PC-9 (cell line): ENCODE measurements around the gene SLC30A10. TPM values are rescaled to one million over a fixed set of nuclear protein-coding genes. Genes with fewer than 3 reads are reported as not detected.

Experiments used
- BruUV-seq: library from RNA; stranded (reverse); fragments of 400-500 nt; replicated peaks from 2 replicates; lab custom pipeline; 2021; lab: Mats Ljungman, UMichigan
- CTCF ChIA-PET: fragments of 300-600 bp; sonication (Branson Sonifier 250); formaldehyde crosslinking; loops from one replicate; lab custom pipeline; 2022; ENCODE audit warnings: antibody characterized with exemption; lab: Charles Lee
- POLR2A ChIA-PET: fragments of 300-600 bp; sonication (Branson Sonifier 250); formaldehyde crosslinking; loops from one replicate; lab custom pipeline; 2022; ENCODE audit warnings: antibody characterized with exemption; ENCODE audit not compliant: unreplicated experiment; lab: Charles Lee
- DNase-seq, 2 experiments: peaks; one replicate each; pipeline versions ENCODE4 v3.0.0 to v3.0.0-alpha.2; 2015 to 2022; ENCODE audit warnings: mixed read lengths in 1 of 2
- H2AFZ ChIP-seq: fragments of 200-600 bp; sonication (generic); 2 replicates; pipeline ENCODE4 v1.8.1; 2017; ENCODE audit warnings: antibody characterized with exemption
- H3F3A ChIP-seq: fragments of 200-600 bp; sonication (generic); 2 replicates; pipeline ENCODE4 v1.8.1; 2017; ENCODE audit warnings: antibody characterized with exemption, mild to moderate bottlenecking, low read depth; ENCODE audit not compliant: insufficient read depth
- H3K27ac ChIP-seq: fragments of 200-600 bp; sonication (generic); 2 replicates; pipeline ENCODE4 v1.6.1; 2016; ENCODE audit warnings: mixed run types
- H3K27me3 ChIP-seq: fragments of 200-600 bp; sonication (generic); 2 replicates; pipeline ENCODE4 v1.6.1; 2016; ENCODE audit warnings: low read depth, mixed run types; ENCODE audit not compliant: insufficient read depth
- H3K36me3 ChIP-seq: fragments of 200-600 bp; sonication (generic); 2 replicates; pipeline ENCODE4 v1.6.1; 2016; ENCODE audit warnings: low read depth, mixed run types
- H3K4me1 ChIP-seq: fragments of 200-600 bp; sonication (generic); replicated peaks from 2 replicates; pipeline ENCODE4 v1.6.1; 2016; ENCODE audit warnings: mixed run types; ENCODE audit not compliant: insufficient read depth
- H3K4me2 ChIP-seq: fragments of 200-600 bp; sonication (generic); 2 replicates; pipeline ENCODE4 v1.6.1; 2017; ENCODE audit warnings: mixed run types
- H3K4me3 ChIP-seq: fragments of 200-600 bp; sonication (generic); 2 replicates; pipeline ENCODE4 v1.6.1; 2016; ENCODE audit warnings: mixed run types
- H3K79me2 ChIP-seq: fragments of 200-600 bp; sonication (generic); 2 replicates; pipeline ENCODE4 v1.6.1; 2017; ENCODE audit warnings: low read depth, mixed run types
- H3K9me2 ChIP-seq: fragments of 200-600 bp; sonication (generic); 2 replicates; pipeline ENCODE4 v1.8.1; 2017; ENCODE audit warnings: mild to moderate bottlenecking; ENCODE audit not compliant: insufficient read depth
- H3K9me3 ChIP-seq: fragments of 200-600 bp; sonication (generic); 2 replicates; pipeline ENCODE4 v1.8.1; 2016; ENCODE audit warnings: low read depth; ENCODE audit not compliant: insufficient read depth
- H4K20me1 ChIP-seq: fragments of 200-600 bp; sonication (generic); 2 replicates; pipeline ENCODE4 v1.8.1; 2017; ENCODE audit not compliant: insufficient read depth
- CTCF ChIP-seq: fragments of 200-600 bp; sonication (generic); conservative IDR thresholded peaks from 2 replicates; pipeline ENCODE4 v1.6.1; 2017; ENCODE audit warnings: mixed run types, antibody characterized with exemption, mild to moderate bottlenecking, moderate library complexity
- EZH2 ChIP-seq: fragments of 200-600 bp; sonication (generic); IDR thresholded peaks from 2 replicates; pipeline ENCODE4 v1.8.0; 2017; ENCODE audit warnings: antibody characterized with exemption, low read depth
- intact Hi-C: fragments of 100-400 bp; cut with micrococcal nuclease; formaldehyde crosslinking; loops from one replicate; pipeline ENCODE4 v1.10.0; 2022; ENCODE audit not compliant: unreplicated experiment
- total RNA-seq: library from RNA; stranded (reverse); gene quantifications from 2 replicates; pipeline ENCODE4 v1.2.3, GENCODE V29; 2021

Gene SLC30A10
- total RNA-seq, 1 experiment from 2014 or later, result not detected

DNA sequence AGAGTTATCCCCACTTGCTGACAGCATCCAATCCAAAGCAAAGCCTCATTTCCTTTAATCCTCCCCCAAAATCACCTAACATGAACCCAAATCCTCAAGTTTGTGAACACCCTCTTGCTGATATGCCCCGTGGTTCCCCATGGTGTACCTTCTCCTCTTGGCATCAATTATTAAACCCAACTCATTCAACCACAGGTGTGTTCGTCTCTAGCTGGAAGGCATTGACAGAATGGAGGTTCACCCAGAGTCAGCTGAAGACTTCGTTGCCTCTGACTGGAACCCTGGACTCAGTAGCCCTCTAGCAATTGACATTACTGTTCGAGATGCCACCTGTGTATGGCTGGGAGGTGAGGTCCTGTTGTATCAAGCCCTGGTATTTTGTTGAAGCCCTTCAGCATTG is 22.8 kb downstream of the SLC30A10 start:
- Histone ChIP-seq H4K20me1 (no peaks in the 10 kb centered on the region), H3K27ac (no peak overlapping the region), H3K36me3 (no peaks in the 10 kb centered on the region), H3K27me3 (no peaks in the 10 kb centered on the region), H3K4me3 (no peak overlapping the region), H3K4me1 (no peaks in the 10 kb centered on the region), H3K79me2 (no peaks in the 10 kb centered on the region), H3F3A (no peaks in the 10 kb centered on the region), H3K9me2 (no peaks in the 10 kb centered on the region), H2AFZ (0 out of 2 replicates have a peak overlapping the region, but pooled peaks have one; percentile 23), H3K9me3 (no peaks in the 10 kb centered on the region), H3K4me2 (no peak overlapping the region)
- ChIA-PET POLR2A (no interaction called here), CTCF (no interaction called here)
- no TSS peak for BruUV-seq
- no peak for DNase-seq
- intact Hi-C loops, result no loop called here
- TF ChIP-seq CTCF, result no peak
- TF ChIP-seq EZH2, result no peak

DNA sequence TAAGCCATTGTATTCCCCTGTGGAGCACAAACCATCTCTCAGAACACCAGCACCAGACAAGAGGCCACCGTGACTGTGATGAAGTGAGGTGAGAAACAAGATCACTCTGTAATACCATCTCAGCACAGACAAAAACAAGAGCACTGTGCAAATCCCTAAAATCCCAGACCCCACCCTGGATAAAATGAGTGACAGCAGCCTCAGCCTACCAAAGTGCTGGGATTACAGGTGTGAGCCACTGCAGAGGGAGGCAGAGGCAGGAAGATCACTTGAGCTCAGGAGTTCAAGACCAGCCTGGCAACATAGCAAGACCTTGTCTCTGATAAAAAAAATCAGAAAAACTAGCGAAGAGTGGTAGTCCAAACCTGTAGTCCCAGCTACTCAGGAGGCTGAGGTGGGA is 23.4 kb downstream of the SLC30A10 start:
- no peaks in the 10 kb centered on the region for H3K36me3 ChIP-seq
- BruUV-seq, result no TSS peak
- no peak overlapping the region for H2AFZ ChIP-seq
- no peaks in the 10 kb centered on the region for H3K79me2 ChIP-seq
- H3F3A ChIP-seq, result no peaks in the 10 kb centered on the region
- POLR2A ChIA-PET, result no interaction called here
- no peak overlapping the region for H3K4me2 ChIP-seq
- no peaks in the 10 kb centered on the region for H4K20me1 ChIP-seq
- no peaks in the 10 kb centered on the region for H3K9me2 ChIP-seq
- no peak overlapping the region for H3K4me3 ChIP-seq
- no peaks in the 10 kb centered on the region for H3K27me3 ChIP-seq
- DNase-seq, result no peak
- no peak overlapping the region for H3K27ac ChIP-seq
- no peaks in the 10 kb centered on the region for H3K9me3 ChIP-seq
- TF ChIP-seq EZH2, result no peak
- no peaks in the 10 kb centered on the region for H3K4me1 ChIP-seq
- intact Hi-C loops, result no loop called here
- CTCF ChIA-PET, result no interaction called here

DNA sequence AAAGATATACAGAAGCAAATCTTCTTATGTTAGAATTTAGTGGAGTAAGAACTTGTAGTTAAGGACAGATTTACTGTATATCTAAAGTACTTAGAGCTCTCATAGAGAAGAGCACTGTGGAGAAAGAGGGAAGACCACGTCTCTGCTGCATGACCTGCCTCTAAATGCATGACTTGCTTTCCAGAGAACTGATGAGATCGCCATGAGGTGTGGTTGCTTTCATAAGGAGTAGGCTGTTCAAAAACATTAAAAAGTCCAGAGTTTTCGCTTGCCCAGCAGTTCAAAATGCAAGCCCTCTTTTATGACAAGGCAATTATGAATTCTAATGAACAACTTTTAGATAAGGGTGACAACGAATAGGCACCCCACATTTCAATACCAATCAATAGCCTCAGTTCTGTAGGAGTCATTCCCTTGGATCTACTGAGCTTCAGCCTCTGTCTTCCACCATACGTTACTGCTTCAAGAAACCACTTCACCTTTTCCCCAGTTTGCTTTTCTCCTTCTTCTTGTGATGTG is 24.9 kb downstream of the SLC30A10 start:
- H2AFZ ChIP-seq, result no peak overlapping the region
- intact Hi-C loops, result no loop called here
- no peak overlapping the region for H3K27ac ChIP-seq
- no peaks in the 10 kb centered on the region for H3K27me3 ChIP-seq
- no TSS peak for BruUV-seq
- H3K4me2 ChIP-seq, result no peak overlapping the region
- H3K4me3 ChIP-seq, result no peak overlapping the region
- H3K9me3 ChIP-seq, result no peaks in the 10 kb centered on the region
- H3K9me2 ChIP-seq, result no peaks in the 10 kb centered on the region
- H3K36me3 ChIP-seq, result no peaks in the 10 kb centered on the region
- CTCF ChIA-PET, result no interaction called here
- DNase-seq, result no peak
- no peaks in the 10 kb centered on the region for H3K4me1 ChIP-seq
- H3K79me2 ChIP-seq, result no peaks in the 10 kb centered on the region
- no peaks in the 10 kb centered on the region for H4K20me1 ChIP-seq
- no peaks in the 10 kb centered on the region for H3F3A ChIP-seq
- POLR2A ChIA-PET, result no interaction called here
- no peak for TF ChIP-seq CTCF
- TF ChIP-seq EZH2, result no peak

GRCh38 chr1:219902951-219903350 is 25.4 kb downstream of the SLC30A10 start:
- Histone ChIP-seq H3K27me3 (no peaks in the 10 kb centered on the region), H3K79me2 (no peaks in the 10 kb centered on the region), H3K4me3 (no peak overlapping the region), H4K20me1 (no peaks in the 10 kb centered on the region), H3K36me3 (no peaks in the 10 kb centered on the region), H3K4me1 (no peaks in the 10 kb centered on the region), H2AFZ (no peak overlapping the region), H3K9me2 (no peaks in the 10 kb centered on the region), H3F3A (no peaks in the 10 kb centered on the region), H3K4me2 (no peak overlapping the region), H3K27ac (no peak overlapping the region), H3K9me3 (no peaks in the 10 kb centered on the region)
- intact Hi-C loops, result no loop called here
- BruUV-seq, result no TSS peak
- TF ChIP-seq EZH2, result no peak
- no peak for TF ChIP-seq CTCF
- no peak for DNase-seq
- ChIA-PET POLR2A (no interaction called here), CTCF (no interaction called here)
